GM23338 (cell line): Measurements from ENCODE around the gene PCNX3.

Experiments used
- CREB1 ChIP-seq: fragments of 250-450 bp; sonication (Bioruptor Pico); IDR thresholded peaks from 2 replicates; pipeline ENCODE4 v1.5.0; 2020; ENCODE audit warnings: low read depth, mild to moderate bottlenecking, moderate library complexity
- EZH2 ChIP-seq: fragments of 200-600 bp; sonication (generic); IDR thresholded peaks from one replicate; pipeline ENCODE4 v1.8.0; 2017; ENCODE audit warnings: antibody characterized with exemption, mild to moderate bottlenecking, low read depth; ENCODE audit not compliant: unreplicated experiment
- EZH2phosphoT487 ChIP-seq: fragments of 200-600 bp; sonication (generic); IDR thresholded peaks from one replicate; pipeline ENCODE4 v1.8.1; 2018; ENCODE audit warnings: antibody characterized with exemption; ENCODE audit not compliant: unreplicated experiment
- JUNB ChIP-seq: IDR thresholded peaks from one replicate; pipeline ENCODE4 v1.6.1; 2016; ENCODE audit warnings: antibody characterized with exemption; ENCODE audit not compliant: unreplicated experiment
- NANOG ChIP-seq: IDR thresholded peaks from 2 replicates; pipeline ENCODE4 v1.6.1; 2016; ENCODE audit warnings: antibody characterized with exemption, borderline replicate concordance
- POLR2AphosphoS5 ChIP-seq: IDR thresholded peaks from 2 replicates; pipeline ENCODE4 v1.6.1; 2016; ENCODE audit warnings: antibody characterized with exemption, low read depth
- ZNF114 ChIP-seq: fragments of 250-450 bp; sonication (Bioruptor Pico); IDR thresholded peaks from 2 replicates; pipeline ENCODE4 v1.5.0; 2020; ENCODE audit warnings: mild to moderate bottlenecking, moderate library complexity
- ZNF331 ChIP-seq: fragments of 250-450 bp; sonication (Bioruptor Pico); IDR thresholded peaks from 2 replicates; pipeline ENCODE4 v1.5.0; 2020; ENCODE audit warnings: low read depth, mild to moderate bottlenecking, moderate library complexity
- TF ChIP-seq, protein P1 (sequence below), 2 experiments: fragments of 200-600 bp in 1 of 2; sonication (generic) in 1 of 2; conservative IDR thresholded peaks; 2 replicates each; pipeline versions ENCODE4 v1.5.1 to v1.6.1; 2016 to 2017; ENCODE audit warnings: antibody characterized with exemption in 2 of 2, low read depth in 2 of 2, mild to moderate bottlenecking in 2 of 2, moderate library complexity in 1 of 2
- TF ChIP-seq, protein P2 (sequence below): IDR thresholded peaks from one replicate; pipeline ENCODE4 v1.6.1; 2018; ENCODE audit warnings: antibody characterized with exemption; ENCODE audit not compliant: unreplicated experiment

DNA sequence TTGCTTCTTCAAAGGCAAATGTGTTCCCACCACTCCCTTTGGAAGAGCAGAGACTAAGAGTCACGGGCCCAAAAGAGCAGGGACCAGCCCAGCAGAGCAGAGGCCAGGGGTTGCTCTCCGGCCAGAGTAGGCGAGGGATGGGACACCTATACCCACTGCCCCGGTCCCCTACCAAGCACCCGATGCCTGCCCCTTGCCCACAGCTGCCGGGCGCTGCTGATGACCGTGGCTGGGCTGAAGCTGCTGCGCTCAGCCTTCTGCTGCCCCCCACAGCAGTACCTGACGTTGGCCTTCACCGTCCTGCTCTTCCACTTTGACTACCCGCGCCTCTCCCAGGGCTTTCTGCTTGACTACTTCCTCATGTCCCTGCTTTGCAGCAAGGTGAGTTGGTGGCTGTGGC, 11.6 kb downstream of the PCNX3 start:
- TF ChIP-seq, protein P1, sequence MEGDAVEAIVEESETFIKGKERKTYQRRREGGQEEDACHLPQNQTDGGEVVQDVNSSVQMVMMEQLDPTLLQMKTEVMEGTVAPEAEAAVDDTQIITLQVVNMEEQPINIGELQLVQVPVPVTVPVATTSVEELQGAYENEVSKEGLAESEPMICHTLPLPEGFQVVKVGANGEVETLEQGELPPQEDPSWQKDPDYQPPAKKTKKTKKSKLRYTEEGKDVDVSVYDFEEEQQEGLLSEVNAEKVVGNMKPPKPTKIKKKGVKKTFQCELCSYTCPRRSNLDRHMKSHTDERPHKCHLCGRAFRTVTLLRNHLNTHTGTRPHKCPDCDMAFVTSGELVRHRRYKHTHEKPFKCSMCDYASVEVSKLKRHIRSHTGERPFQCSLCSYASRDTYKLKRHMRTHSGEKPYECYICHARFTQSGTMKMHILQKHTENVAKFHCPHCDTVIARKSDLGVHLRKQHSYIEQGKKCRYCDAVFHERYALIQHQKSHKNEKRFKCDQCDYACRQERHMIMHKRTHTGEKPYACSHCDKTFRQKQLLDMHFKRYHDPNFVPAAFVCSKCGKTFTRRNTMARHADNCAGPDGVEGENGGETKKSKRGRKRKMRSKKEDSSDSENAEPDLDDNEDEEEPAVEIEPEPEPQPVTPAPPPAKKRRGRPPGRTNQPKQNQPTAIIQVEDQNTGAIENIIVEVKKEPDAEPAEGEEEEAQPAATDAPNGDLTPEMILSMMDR (conservative IDR thresholded peaks at IDR 0.05; ENCODE audit: low read depth in 2 of 2) = no peak
- TF ChIP-seq POLR2AphosphoS5 (no peak), EZH2 (no peak), EZH2phosphoT487 (no peak), JUNB (no peak), CREB1 (CRISPR knock-in tag) (no peak), NANOG (no peak), ZNF114 (no peak), ZNF331 (no peak)
- TF ChIP-seq, protein P2, sequence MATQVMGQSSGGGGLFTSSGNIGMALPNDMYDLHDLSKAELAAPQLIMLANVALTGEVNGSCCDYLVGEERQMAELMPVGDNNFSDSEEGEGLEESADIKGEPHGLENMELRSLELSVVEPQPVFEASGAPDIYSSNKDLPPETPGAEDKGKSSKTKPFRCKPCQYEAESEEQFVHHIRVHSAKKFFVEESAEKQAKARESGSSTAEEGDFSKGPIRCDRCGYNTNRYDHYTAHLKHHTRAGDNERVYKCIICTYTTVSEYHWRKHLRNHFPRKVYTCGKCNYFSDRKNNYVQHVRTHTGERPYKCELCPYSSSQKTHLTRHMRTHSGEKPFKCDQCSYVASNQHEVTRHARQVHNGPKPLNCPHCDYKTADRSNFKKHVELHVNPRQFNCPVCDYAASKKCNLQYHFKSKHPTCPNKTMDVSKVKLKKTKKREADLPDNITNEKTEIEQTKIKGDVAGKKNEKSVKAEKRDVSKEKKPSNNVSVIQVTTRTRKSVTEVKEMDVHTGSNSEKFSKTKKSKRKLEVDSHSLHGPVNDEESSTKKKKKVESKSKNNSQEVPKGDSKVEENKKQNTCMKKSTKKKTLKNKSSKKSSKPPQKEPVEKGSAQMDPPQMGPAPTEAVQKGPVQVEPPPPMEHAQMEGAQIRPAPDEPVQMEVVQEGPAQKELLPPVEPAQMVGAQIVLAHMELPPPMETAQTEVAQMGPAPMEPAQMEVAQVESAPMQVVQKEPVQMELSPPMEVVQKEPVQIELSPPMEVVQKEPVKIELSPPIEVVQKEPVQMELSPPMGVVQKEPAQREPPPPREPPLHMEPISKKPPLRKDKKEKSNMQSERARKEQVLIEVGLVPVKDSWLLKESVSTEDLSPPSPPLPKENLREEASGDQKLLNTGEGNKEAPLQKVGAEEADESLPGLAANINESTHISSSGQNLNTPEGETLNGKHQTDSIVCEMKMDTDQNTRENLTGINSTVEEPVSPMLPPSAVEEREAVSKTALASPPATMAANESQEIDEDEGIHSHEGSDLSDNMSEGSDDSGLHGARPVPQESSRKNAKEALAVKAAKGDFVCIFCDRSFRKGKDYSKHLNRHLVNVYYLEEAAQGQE = no peak
